Measurements from ENCODE around the gene TMEM178A. TPM values are rescaled to one million over a fixed set of nuclear protein-coding genes. Genes with fewer than 3 reads are reported as not detected.

TMEM178A gene
- polyA plus RNA-seq, 3 donors, result 0.15 TPM; not detected in 2

DNA sequence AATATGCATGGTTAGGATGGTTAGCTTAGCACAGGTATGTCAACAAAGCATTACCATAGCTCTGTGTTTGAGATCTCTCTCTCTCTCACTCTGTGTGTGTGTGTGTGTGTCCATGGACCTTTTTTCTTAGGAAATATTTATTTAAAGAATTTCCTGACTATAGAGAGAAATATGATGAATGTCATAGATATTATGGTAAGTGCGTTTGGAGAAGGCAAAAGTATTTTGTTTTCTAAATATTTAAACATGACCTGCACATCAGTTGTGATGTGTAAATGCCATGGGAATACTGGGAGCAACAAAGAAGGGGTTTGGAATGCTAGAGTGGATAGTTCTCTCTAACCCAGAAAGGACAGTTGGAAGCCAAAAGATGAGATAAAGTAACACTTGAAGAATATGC lies 3.9 kb upstream of the TMEM178A start:
- H3K4me1 Mint-ChIP-seq, result peaks cover 11% of the 10 kb centered on the region
- no peak overlapping the region for H3K4me3 Mint-ChIP-seq
- intact Hi-C loops (cut with micrococcal nuclease), result no loop called here

DNA sequence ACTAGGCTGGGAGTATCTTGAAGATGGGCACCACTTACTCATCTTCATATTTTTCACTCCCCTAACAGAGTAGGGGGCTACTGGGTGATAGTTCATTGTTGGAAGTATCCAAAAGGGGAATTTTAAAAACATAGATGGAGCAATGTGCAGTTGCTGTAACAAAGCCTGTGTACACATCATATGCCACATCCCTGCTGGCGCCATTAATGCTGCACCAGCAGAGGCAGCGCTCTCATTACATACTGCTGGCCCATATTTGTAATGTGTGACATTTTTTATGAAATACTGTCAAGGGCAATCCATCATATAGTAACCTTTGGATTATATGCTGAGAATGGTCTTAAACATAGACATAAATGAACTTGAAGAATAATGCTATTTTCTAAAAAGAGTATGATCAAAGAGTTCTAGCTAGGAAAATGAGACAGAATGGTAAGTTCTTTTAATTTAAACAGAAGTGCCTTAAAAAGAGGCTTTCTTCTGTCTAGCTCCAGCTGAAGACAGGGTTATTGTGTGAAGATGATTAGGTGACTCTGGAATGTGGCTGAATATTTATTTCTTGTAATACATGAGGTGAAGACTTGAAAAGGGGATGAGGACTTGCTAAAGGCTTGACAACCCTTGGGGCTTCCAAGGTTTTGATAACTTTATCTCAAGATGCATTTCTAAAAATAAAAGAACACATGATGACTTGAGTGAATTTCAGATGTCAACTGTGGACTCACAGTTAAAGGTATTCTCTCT lies 2.4 kb upstream of the TMEM178A start:
- no peaks in the 10 kb centered on the region for H3K79me2 ChIP-seq (ENCODE audit: insufficient read depth, low read length)
- no peak overlapping the region for H3K9ac ChIP-seq (ENCODE audit: insufficient read depth, low read length, poor library complexity, severe bottlenecking)
- no peak overlapping the region for H2AFZ ChIP-seq (ENCODE audit: insufficient read depth, low read depth, low read length, poor library complexity, severe bottlenecking)
- intact Hi-C loops (cut with micrococcal nuclease), result no loop called here
- Mint-ChIP-seq H3K27me3 (ENCODE audit: low read depth in 3 of 3) (peaks cover 38 to 53% (median 40%) of the 10 kb centered on the region in 3 donors), H3K36me3 (peaks cover 0 to 13% of the 10 kb centered on the region in 2 donors), H3K9me3 (peaks cover 0 to 21% (median 12%) of the 10 kb centered on the region in 7 donors), H3K4me3 (peak overlapping the region in 1 of 2 donors; percentile 16), H3K27ac (no peak overlapping the region), H3K4me1 (peaks cover 19% of the 10 kb centered on the region)
- DNase-seq, result no peak
- no CpG with 5 or more reads among the region's 2 CpGs for WGBS (ENCODE audit: insufficient coverage)
- no peaks in the 10 kb centered on the region for H4K20me1 ChIP-seq (ENCODE audit: insufficient read depth, low read length)
- H3K4me2 ChIP-seq (replicated peaks; ENCODE audit: extremely low read depth, low read length, poor library complexity, severe bottlenecking), result no peak overlapping the region
- H3K27me3 ChIP-seq (ENCODE audit: control insufficient read depth in 2 of 2, insufficient read depth in 2 of 2, low read length in 2 of 2), result peaks cover 46 to 47% of the 10 kb centered on the region in 2 donors
- no peak overlapping the region for H3K27ac ChIP-seq (ENCODE audit: low read depth in 1 of 2, low read length in 2 of 2)
- TF ChIP-seq, protein P1, sequence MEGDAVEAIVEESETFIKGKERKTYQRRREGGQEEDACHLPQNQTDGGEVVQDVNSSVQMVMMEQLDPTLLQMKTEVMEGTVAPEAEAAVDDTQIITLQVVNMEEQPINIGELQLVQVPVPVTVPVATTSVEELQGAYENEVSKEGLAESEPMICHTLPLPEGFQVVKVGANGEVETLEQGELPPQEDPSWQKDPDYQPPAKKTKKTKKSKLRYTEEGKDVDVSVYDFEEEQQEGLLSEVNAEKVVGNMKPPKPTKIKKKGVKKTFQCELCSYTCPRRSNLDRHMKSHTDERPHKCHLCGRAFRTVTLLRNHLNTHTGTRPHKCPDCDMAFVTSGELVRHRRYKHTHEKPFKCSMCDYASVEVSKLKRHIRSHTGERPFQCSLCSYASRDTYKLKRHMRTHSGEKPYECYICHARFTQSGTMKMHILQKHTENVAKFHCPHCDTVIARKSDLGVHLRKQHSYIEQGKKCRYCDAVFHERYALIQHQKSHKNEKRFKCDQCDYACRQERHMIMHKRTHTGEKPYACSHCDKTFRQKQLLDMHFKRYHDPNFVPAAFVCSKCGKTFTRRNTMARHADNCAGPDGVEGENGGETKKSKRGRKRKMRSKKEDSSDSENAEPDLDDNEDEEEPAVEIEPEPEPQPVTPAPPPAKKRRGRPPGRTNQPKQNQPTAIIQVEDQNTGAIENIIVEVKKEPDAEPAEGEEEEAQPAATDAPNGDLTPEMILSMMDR (IDR thresholded peaks at IDR 0.05), result no peak
- no peak overlapping the region for H3K4me3 ChIP-seq (replicated peaks in 1 of 3; ENCODE audit: low read depth in 2 of 3, low read length in 3 of 3)
- peaks cover 0 to 22% of the 10 kb centered on the region in 2 donors for H3K9me3 ChIP-seq (replicated peaks in 1 of 2; ENCODE audit: control insufficient read depth in 1 of 2, insufficient read depth in 1 of 2, low read length in 2 of 2)
- peaks cover 6 to 12% of the 10 kb centered on the region in 2 donors for H3K4me1 ChIP-seq (ENCODE audit: control insufficient read depth in 1 of 2, insufficient read depth in 2 of 2, low read length in 2 of 2)
- H3K36me3 ChIP-seq (replicated peaks in 1 of 2; ENCODE audit: control insufficient read depth in 1 of 2, insufficient read depth in 2 of 2, low read length in 2 of 2), result no peaks in the 10 kb centered on the region

More for the DNA sequence above, 3.9 kb upstream of the TMEM178A start:
- Histone ChIP-seq H3K9ac (ENCODE audit: insufficient read depth, low read length, poor library complexity, severe bottlenecking) (no peak overlapping the region), H3K4me3 (replicated peaks in 1 of 3; ENCODE audit: low read depth in 2 of 3, low read length in 3 of 3) (no peak overlapping the region), H3K79me2 (ENCODE audit: insufficient read depth, low read length) (no peaks in the 10 kb centered on the region), H3K9me3 (replicated peaks in 1 of 2; ENCODE audit: control insufficient read depth in 1 of 2, insufficient read depth in 1 of 2, low read length in 2 of 2) (peaks cover 0 to 13% of the 10 kb centered on the region in 2 donors), H2AFZ (ENCODE audit: insufficient read depth, low read depth, low read length, poor library complexity, severe bottlenecking) (no peak overlapping the region), H4K20me1 (ENCODE audit: insufficient read depth, low read length) (no peaks in the 10 kb centered on the region), H3K27ac (ENCODE audit: low read depth in 1 of 2, low read length in 2 of 2) (no peak overlapping the region), H3K4me1 (ENCODE audit: control insufficient read depth in 1 of 2, insufficient read depth in 2 of 2, low read length in 2 of 2) (peaks cover 5 to 10% of the 10 kb centered on the region in 2 donors), H3K27me3 (ENCODE audit: control insufficient read depth in 2 of 2, insufficient read depth in 2 of 2, low read length in 2 of 2) (peaks cover 32 to 34% of the 10 kb centered on the region in 2 donors), H3K36me3 (replicated peaks in 1 of 2; ENCODE audit: control insufficient read depth in 1 of 2, insufficient read depth in 2 of 2, low read length in 2 of 2) (no peaks in the 10 kb centered on the region), H3K4me2 (replicated peaks; ENCODE audit: extremely low read depth, low read length, poor library complexity, severe bottlenecking) (no peak overlapping the region)
- peaks cover 23 to 39% (median 28%) of the 10 kb centered on the region in 3 donors for H3K27me3 Mint-ChIP-seq (ENCODE audit: low read depth in 3 of 3)
- peaks cover 0 to 8% of the 10 kb centered on the region in 2 donors for H3K36me3 Mint-ChIP-seq
- H3K9me3 Mint-ChIP-seq, result peaks cover 0 to 12% (median 6%) of the 10 kb centered on the region in 7 donors
- WGBS (ENCODE audit: insufficient coverage), result no CpG with 5 or more reads among the region's 1 CpG
- no peak for DNase-seq
- no peak overlapping the region for H3K27ac Mint-ChIP-seq
- TF ChIP-seq, protein P1 (IDR thresholded peaks at IDR 0.05), result no peak
